ENCODE data around the gene NXF2B.
"Not testable (repeated sequence)": the region's sequence is repeated elsewhere in the genome, so short reads cannot be mapped to it uniquely, and the experiment has no call there.

Gene NXF2B

GRCh38 chrX:102458615-102459014 lies 18.8 kb upstream of the NXF2B start:
- DNase-seq; H3K36me3 ChIP-seq (ENCODE audit: control insufficient read depth in 1 of 2, insufficient read depth in 2 of 2, low read depth in 1 of 2, low read length in 2 of 2): not testable (repeated sequence)
- WGBS, result no CpG with 5 or more reads among the region's 4 CpGs

GRCh38 chrX:102414493-102414892 lies 25.3 kb downstream of the NXF2B start:
- not testable (repeated sequence) for H2BK5ac ChIP-seq (ENCODE audit: low read depth, low read length, poor library complexity, severe bottlenecking); H3K4me2 ChIP-seq (ENCODE audit: low read length, poor library complexity, severe bottlenecking); H3K4ac ChIP-seq (ENCODE audit: low read depth in 1 of 2, low read length in 2 of 2); H3K9me3 ChIP-seq (ENCODE audit: control insufficient read depth, low read length); H2BK120ac ChIP-seq (ENCODE audit: low read depth, low read length); H3K14ac ChIP-seq (ENCODE audit: low read length in 2 of 2); H4K91ac ChIP-seq (ENCODE audit: low read length); H3K4me1 ChIP-seq (ENCODE audit: control insufficient read depth, insufficient read depth, low read depth, low read length); H3K27ac ChIP-seq (ENCODE audit: low read length, poor library complexity, severe bottlenecking); H4K8ac ChIP-seq (ENCODE audit: low read length); H3K36me3 ChIP-seq (ENCODE audit: control insufficient read depth in 1 of 2, insufficient read depth in 2 of 2, low read depth in 1 of 2, low read length in 2 of 2); H3K27me3 ChIP-seq (ENCODE audit: control insufficient read depth in 1 of 2, insufficient read depth in 1 of 2, low read length in 2 of 2); H2BK12ac ChIP-seq (ENCODE audit: low read length in 2 of 2); H3K23ac ChIP-seq (ENCODE audit: low read length in 2 of 2); H3K18ac ChIP-seq (ENCODE audit: low read depth in 1 of 2, low read length in 2 of 2); H3K4me3 ChIP-seq (ENCODE audit: insufficient read depth in 1 of 2, low read depth in 1 of 2, low read length in 2 of 2); H2AFZ ChIP-seq (ENCODE audit: low read depth, low read length); H2AK5ac ChIP-seq (ENCODE audit: low read length, severe bottlenecking); H3K79me1 ChIP-seq (replicated peaks; ENCODE audit: low read length, poor library complexity, severe bottlenecking); DNase-seq; H2BK15ac ChIP-seq (ENCODE audit: low read depth, poor library complexity, severe bottlenecking); H3K9ac ChIP-seq (ENCODE audit: low read length)
- no CpG with 5 or more reads among the region's 4 CpGs for WGBS

More at GRCh38 chrX:102458615-102459014, 18.8 kb upstream of the NXF2B start:
- H3K4ac ChIP-seq (ENCODE audit: low read depth in 1 of 2, low read length in 2 of 2); H3K23ac ChIP-seq (ENCODE audit: low read length in 2 of 2); H4K91ac ChIP-seq (ENCODE audit: low read length); H3K4me3 ChIP-seq (ENCODE audit: insufficient read depth in 1 of 2, low read depth in 1 of 2, low read length in 2 of 2); H3K27ac ChIP-seq (ENCODE audit: low read length, poor library complexity, severe bottlenecking); H2BK5ac ChIP-seq (ENCODE audit: low read depth, low read length, poor library complexity, severe bottlenecking); H3K9me3 ChIP-seq (ENCODE audit: control insufficient read depth, low read length); H3K9ac ChIP-seq (ENCODE audit: low read length); H3K27me3 ChIP-seq (ENCODE audit: control insufficient read depth in 1 of 2, insufficient read depth in 1 of 2, low read length in 2 of 2); H3K4me2 ChIP-seq (ENCODE audit: low read length, poor library complexity, severe bottlenecking); H3K79me1 ChIP-seq (replicated peaks; ENCODE audit: low read length, poor library complexity, severe bottlenecking); H2BK12ac ChIP-seq (ENCODE audit: low read length in 2 of 2); H4K8ac ChIP-seq (ENCODE audit: low read length); H3K18ac ChIP-seq (ENCODE audit: low read depth in 1 of 2, low read length in 2 of 2); H2BK120ac ChIP-seq (ENCODE audit: low read depth, low read length); H2BK15ac ChIP-seq (ENCODE audit: low read depth, poor library complexity, severe bottlenecking); H2AFZ ChIP-seq (ENCODE audit: low read depth, low read length); H2AK5ac ChIP-seq (ENCODE audit: low read length, severe bottlenecking); H3K14ac ChIP-seq (ENCODE audit: low read length in 2 of 2); H3K4me1 ChIP-seq (ENCODE audit: control insufficient read depth, insufficient read depth, low read depth, low read length): not testable (repeated sequence)

DNA sequence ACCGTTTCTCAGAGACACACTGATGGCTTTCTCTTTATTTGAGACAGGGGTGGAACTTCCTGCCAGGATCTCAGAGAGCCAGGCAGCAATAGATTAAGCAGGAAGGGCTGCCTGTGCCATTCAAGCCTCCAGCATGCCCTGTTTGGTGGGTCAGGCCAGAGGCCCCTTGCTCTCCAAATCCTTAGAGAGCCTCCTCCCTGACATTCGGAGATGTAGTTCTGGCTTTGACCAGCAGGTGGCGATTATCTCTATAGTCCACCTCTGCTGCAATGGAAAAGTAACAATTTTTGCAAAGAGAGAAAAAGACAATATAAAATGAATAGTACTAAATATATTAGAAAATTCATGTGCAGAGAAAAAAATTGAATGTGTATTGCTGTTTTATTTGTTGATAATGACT lies 93.9 kb downstream of the NXF2B start:
- H2AK5ac ChIP-seq (ENCODE audit: low read length, severe bottlenecking), result no peak overlapping the region
- peak; percentile 34 for DNase-seq
- no peak overlapping the region for H3K4ac ChIP-seq (ENCODE audit: low read depth in 1 of 2, low read length in 2 of 2)
- H2BK5ac ChIP-seq (ENCODE audit: low read depth, low read length, poor library complexity, severe bottlenecking), result no peak overlapping the region
- no peak overlapping the region for H3K9ac ChIP-seq (ENCODE audit: low read length)
- H3K4me3 ChIP-seq (ENCODE audit: insufficient read depth in 1 of 2, low read depth in 1 of 2, low read length in 2 of 2), result no peak overlapping the region
- no peak overlapping the region for H2AFZ ChIP-seq (ENCODE audit: low read depth, low read length)
- H3K36me3 ChIP-seq (ENCODE audit: control insufficient read depth in 1 of 2, insufficient read depth in 2 of 2, low read depth in 1 of 2, low read length in 2 of 2), result no peaks in the 10 kb centered on the region
- peaks cover 6% of the 10 kb centered on the region for H3K9me3 ChIP-seq (ENCODE audit: control insufficient read depth, low read length)
- H3K79me1 ChIP-seq (replicated peaks; ENCODE audit: low read length, poor library complexity, severe bottlenecking), result no peaks in the 10 kb centered on the region
- H3K27me3 ChIP-seq (ENCODE audit: control insufficient read depth in 1 of 2, insufficient read depth in 1 of 2, low read length in 2 of 2), result peaks cover 0 to 31% of the 10 kb centered on the region in 2 experiments
- no peak overlapping the region for H3K27ac ChIP-seq (ENCODE audit: low read length, poor library complexity, severe bottlenecking)
- H2BK12ac ChIP-seq (ENCODE audit: low read length in 2 of 2), result no peak overlapping the region
- no peak overlapping the region for H3K14ac ChIP-seq (ENCODE audit: low read length in 2 of 2)
- H4K8ac ChIP-seq (ENCODE audit: low read length), result no peak overlapping the region
- H3K23ac ChIP-seq (ENCODE audit: low read length in 2 of 2), result no peak overlapping the region
- no peak overlapping the region for H3K4me2 ChIP-seq (ENCODE audit: low read length, poor library complexity, severe bottlenecking)
- H3K4me1 ChIP-seq (ENCODE audit: control insufficient read depth, insufficient read depth, low read depth, low read length), result no peaks in the 10 kb centered on the region
- WGBS, result 94% methylated on average over 1 of the region's 3 CpGs
- no peak overlapping the region for H2BK15ac ChIP-seq (ENCODE audit: low read depth, poor library complexity, severe bottlenecking)
- no peak overlapping the region for H2BK120ac ChIP-seq (ENCODE audit: low read depth, low read length)
- H3K18ac ChIP-seq (ENCODE audit: low read depth in 1 of 2, low read length in 2 of 2), result no peak overlapping the region
- H4K91ac ChIP-seq (ENCODE audit: low read length), result no peak overlapping the region

- H3K36me3 ChIP-seq (ENCODE audit: control insufficient read depth in 1 of 2, insufficient read depth in 2 of 2, low read depth in 1 of 2, low read length in 2 of 2), result no peaks in the 10 kb centered on the region
- H3K27me3 ChIP-seq (ENCODE audit: control insufficient read depth in 1 of 2, insufficient read depth in 1 of 2, low read length in 2 of 2), result peaks cover 0 to 27% of the 10 kb centered on the region in 2 experiments
- H2BK5ac ChIP-seq (ENCODE audit: low read depth, low read length, poor library complexity, severe bottlenecking), result no peak overlapping the region
- no peak overlapping the region for H2BK12ac ChIP-seq (ENCODE audit: low read length in 2 of 2)
- H3K79me1 ChIP-seq (replicated peaks; ENCODE audit: low read length, poor library complexity, severe bottlenecking), result no peaks in the 10 kb centered on the region
- no peak overlapping the region for H3K14ac ChIP-seq (ENCODE audit: low read length in 2 of 2)
- no peak overlapping the region for H4K8ac ChIP-seq (ENCODE audit: low read length)
- no peak overlapping the region for H3K9ac ChIP-seq (ENCODE audit: low read length)
- H3K4me2 ChIP-seq (ENCODE audit: low read length, poor library complexity, severe bottlenecking), result no peak overlapping the region
- no peaks in the 10 kb centered on the region for H3K4me1 ChIP-seq (ENCODE audit: control insufficient read depth, insufficient read depth, low read depth, low read length)
- no peak overlapping the region for H2BK15ac ChIP-seq (ENCODE audit: low read depth, poor library complexity, severe bottlenecking)
- H2BK120ac ChIP-seq (ENCODE audit: low read depth, low read length), result no peak overlapping the region
- H3K4ac ChIP-seq (ENCODE audit: low read depth in 1 of 2, low read length in 2 of 2), result no peak overlapping the region
- no peak overlapping the region for H3K23ac ChIP-seq (ENCODE audit: low read length in 2 of 2)
- no peak overlapping the region for H3K18ac ChIP-seq (ENCODE audit: low read depth in 1 of 2, low read length in 2 of 2)
- H2AK5ac ChIP-seq (ENCODE audit: low read length, severe bottlenecking), result no peak overlapping the region
- H3K27ac ChIP-seq (ENCODE audit: low read length, poor library complexity, severe bottlenecking), result no peak overlapping the region
- no peaks in the 10 kb centered on the region for H3K9me3 ChIP-seq (ENCODE audit: control insufficient read depth, low read length)
- H3K4me3 ChIP-seq (ENCODE audit: insufficient read depth in 1 of 2, low read depth in 1 of 2, low read length in 2 of 2), result no peak overlapping the region
- no peak for DNase-seq
- no peak overlapping the region for H2AFZ ChIP-seq (ENCODE audit: low read depth, low read length)
- H4K91ac ChIP-seq (ENCODE audit: low read length), result no peak overlapping the region
- 50% methylated on average over 1 of the region's 2 CpGs for WGBS
Observed at GRCh38 chrX:102341867-102342266, 97.9 kb downstream of the NXF2B start.

All from mesenchymal stem cell (in vitro differentiated cells and primary cell).